SK-N-SH treated with all-trans-retinoic acid at 6 μM for 48 hours (cell line): ENCODE measurements around the gene ZBTB9.

ENCODE experiments used
- CREB5 ChIP-seq: fragments of 250-450 bp; sonication (Bioruptor Pico); IDR thresholded peaks from 2 replicates; pipeline ENCODE4 v1.5.1; 2020; ENCODE audit warnings: low read depth, mild to moderate bottlenecking, moderate library complexity
- CSDC2 ChIP-seq: fragments of 250-450 bp; sonication (Bioruptor Pico); IDR thresholded peaks from 2 replicates; pipeline ENCODE4 v1.5.0; 2020; ENCODE audit warnings: mild to moderate bottlenecking, moderate library complexity
- PATZ1 ChIP-seq: fragments of 250-450 bp; sonication (Bioruptor Pico); IDR thresholded peaks from 2 replicates; pipeline ENCODE4 v1.8.0; 2020; ENCODE audit warnings: mild to moderate bottlenecking, moderate library complexity, borderline replicate concordance
- ZC3H10 ChIP-seq: fragments of 250-450 bp; sonication (Bioruptor Pico); IDR thresholded peaks from 2 replicates; pipeline ENCODE4 v1.5.1; 2021; ENCODE audit warnings: mild to moderate bottlenecking, moderate library complexity
- ZFP30 ChIP-seq: fragments of 450-650 bp; formaldehyde crosslinking; IDR thresholded peaks from 2 replicates; pipeline ENCODE4 v1.5.0; 2022; ENCODE audit warnings: mild to moderate bottlenecking, moderate library complexity
- ZNF565 ChIP-seq: fragments of 450-650 bp; formaldehyde crosslinking; conservative IDR thresholded peaks from 2 replicates; pipeline ENCODE4 v1.5.0; 2020; ENCODE audit warnings: low read depth, mild to moderate bottlenecking, moderate library complexity
- TF ChIP-seq, protein P1 (sequence below): fragments of 250-450 bp; sonication (Bioruptor Pico); IDR thresholded peaks from 2 replicates; pipeline ENCODE4 v1.5.1; 2021; ENCODE audit warnings: mild to moderate bottlenecking, moderate library complexity

DNA sequence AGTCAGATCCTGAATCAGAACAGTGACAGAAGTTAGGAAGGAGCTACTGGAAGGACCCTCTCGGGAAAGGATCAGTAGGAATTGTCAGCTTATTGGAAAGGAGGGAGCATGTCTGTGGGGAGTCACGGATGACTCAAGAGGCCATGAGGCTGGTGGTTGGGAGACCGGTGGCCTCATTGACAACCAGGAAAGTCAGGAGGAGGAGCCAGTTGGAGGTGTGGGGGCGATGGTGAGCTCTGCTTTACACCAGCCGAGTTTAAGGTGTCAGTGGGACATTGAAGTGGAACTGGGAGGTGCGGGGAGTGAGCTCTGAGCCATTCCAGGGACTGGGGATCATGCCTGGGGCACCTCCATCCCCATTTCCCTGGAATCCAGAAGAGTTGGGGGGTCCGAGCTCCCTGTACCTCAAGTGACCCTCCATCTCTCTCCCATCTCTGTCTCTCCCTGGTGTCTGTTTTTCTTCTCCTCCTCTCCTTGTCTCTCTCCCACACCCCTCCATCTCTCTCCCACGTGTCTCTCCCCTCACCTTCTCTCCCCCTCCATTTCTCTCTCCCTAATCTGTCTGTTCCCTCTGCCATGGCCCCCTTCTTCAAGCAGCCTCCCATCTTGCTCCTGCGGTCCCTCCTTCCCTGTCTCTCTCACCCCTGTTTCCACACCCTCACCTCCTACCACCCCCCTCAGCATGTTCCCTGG is 14.3 kb upstream of the ZBTB9 start:
- no peak for TF ChIP-seq ZFP30 (CRISPR knock-in tag)
- no peak for TF ChIP-seq CSDC2 (CRISPR knock-in tag)
- TF ChIP-seq ZC3H10 (CRISPR knock-in tag) = no peak
- TF ChIP-seq PATZ1 (CRISPR knock-in tag) = no peak
- TF ChIP-seq ZNF565 (CRISPR knock-in tag) = no peak
- no peak for TF ChIP-seq CREB5
- TF ChIP-seq, protein P1, sequence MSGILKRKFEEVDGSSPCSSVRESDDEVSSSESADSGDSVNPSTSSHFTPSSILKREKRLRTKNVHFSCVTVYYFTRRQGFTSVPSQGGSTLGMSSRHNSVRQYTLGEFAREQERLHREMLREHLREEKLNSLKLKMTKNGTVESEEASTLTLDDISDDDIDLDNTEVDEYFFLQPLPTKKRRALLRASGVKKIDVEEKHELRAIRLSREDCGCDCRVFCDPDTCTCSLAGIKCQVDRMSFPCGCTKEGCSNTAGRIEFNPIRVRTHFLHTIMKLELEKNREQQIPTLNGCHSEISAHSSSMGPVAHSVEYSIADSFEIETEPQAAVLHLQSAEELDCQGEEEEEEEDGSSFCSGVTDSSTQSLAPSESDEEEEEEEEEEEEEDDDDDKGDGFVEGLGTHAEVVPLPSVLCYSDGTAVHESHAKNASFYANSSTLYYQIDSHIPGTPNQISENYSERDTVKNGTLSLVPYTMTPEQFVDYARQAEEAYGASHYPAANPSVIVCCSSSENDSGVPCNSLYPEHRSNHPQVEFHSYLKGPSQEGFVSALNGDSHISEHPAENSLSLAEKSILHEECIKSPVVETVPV (CRISPR knock-in tag) = no peak
